ENCODE results near the gene MRPL40.

DNA sequence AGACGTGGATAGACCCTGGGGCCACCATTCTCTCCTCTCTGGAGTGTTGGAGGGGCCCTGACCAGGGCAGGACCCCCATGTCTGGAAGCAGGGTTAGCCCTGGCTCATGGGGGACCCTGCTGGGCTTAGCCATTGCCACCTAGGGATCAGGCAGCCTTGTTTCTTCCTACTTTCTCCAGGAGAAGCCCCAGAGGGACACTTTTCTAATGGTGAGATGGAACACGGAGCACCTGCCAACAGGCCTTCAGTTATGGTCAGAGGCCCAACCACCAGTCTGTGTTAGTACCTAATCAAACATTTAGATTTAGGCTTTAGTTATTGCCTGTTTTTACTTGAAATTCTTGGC, 17.1 kb downstream of the MRPL40 start:
- TF ChIP-seq, protein P1, sequence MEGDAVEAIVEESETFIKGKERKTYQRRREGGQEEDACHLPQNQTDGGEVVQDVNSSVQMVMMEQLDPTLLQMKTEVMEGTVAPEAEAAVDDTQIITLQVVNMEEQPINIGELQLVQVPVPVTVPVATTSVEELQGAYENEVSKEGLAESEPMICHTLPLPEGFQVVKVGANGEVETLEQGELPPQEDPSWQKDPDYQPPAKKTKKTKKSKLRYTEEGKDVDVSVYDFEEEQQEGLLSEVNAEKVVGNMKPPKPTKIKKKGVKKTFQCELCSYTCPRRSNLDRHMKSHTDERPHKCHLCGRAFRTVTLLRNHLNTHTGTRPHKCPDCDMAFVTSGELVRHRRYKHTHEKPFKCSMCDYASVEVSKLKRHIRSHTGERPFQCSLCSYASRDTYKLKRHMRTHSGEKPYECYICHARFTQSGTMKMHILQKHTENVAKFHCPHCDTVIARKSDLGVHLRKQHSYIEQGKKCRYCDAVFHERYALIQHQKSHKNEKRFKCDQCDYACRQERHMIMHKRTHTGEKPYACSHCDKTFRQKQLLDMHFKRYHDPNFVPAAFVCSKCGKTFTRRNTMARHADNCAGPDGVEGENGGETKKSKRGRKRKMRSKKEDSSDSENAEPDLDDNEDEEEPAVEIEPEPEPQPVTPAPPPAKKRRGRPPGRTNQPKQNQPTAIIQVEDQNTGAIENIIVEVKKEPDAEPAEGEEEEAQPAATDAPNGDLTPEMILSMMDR (IDR thresholded peaks at IDR 0.05) = no peak
- no peak for TF ChIP-seq ZFX (IDR thresholded peaks at IDR 0.05; ENCODE audit: borderline replicate concordance)

Data from 22Rv1 (cell line).